Muscle layer of duodenum (tissue), 2 donors: ENCODE data around the gene SLC27A2.

Source experiments
- H3K27ac ChIP-seq: one replicate; pipeline ENCODE4 v1.7.0; 2013; ENCODE audit warnings: mild to moderate bottlenecking, low read length
- H3K27me3 ChIP-seq: one replicate; pipeline ENCODE4 v1.7.0; 2013; ENCODE audit warnings: low read depth, mild to moderate bottlenecking, control low read depth, low read length
- H3K36me3 ChIP-seq, 2 donors: one replicate each; pipeline ENCODE4 v1.7.0; 2013; ENCODE audit warnings: low read length in 2 of 2, control low read depth in 1 of 2, mild to moderate bottlenecking in 1 of 2; ENCODE audit not compliant: insufficient read depth in 2 of 2, control insufficient read depth in 1 of 2
- H3K4me1 ChIP-seq, 2 donors: one replicate each; pipeline ENCODE4 v1.7.0; 2013; ENCODE audit warnings: low read length in 2 of 2, mild to moderate bottlenecking in 2 of 2, control low read depth in 1 of 2, moderate library complexity in 1 of 2; ENCODE audit not compliant: insufficient read depth in 2 of 2, control insufficient read depth in 1 of 2
- H3K4me3 ChIP-seq, 2 donors: one replicate each; pipeline ENCODE4 v1.7.0; 2013; ENCODE audit warnings: low read length in 2 of 2, low read depth in 1 of 2, mild to moderate bottlenecking in 1 of 2
- H3K9me3 ChIP-seq, 2 donors: one replicate each; pipeline ENCODE4 v1.7.0; 2013; ENCODE audit warnings: low read length in 2 of 2, control low read depth in 1 of 2, mild to moderate bottlenecking in 1 of 2; ENCODE audit not compliant: control insufficient read depth in 1 of 2
- donor health status: healthy.

Gene SLC27A2

DNA sequence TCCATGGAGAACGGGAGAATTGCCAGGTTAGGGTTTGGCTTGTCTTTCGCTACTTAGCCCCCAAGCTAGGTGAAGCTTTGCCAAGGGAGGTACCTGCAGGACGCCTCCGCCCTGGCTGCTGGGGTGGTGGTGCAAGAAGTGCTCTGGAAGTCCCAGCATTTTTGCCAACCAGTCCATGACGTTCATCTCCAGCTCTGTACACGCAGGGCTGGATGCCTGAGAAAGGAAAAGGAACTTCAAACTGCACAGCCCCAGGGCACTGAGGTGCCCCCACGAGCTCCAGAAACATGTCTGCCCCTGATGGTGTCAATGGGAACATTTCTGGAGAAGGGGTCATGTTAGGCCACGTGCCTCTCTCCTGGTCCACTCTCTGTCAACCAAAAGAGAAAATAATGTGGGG, 75.3 kb downstream of the SLC27A2 start:
- H3K36me3 ChIP-seq: no peaks in the 10 kb centered on the region
- no peaks in the 10 kb centered on the region for H3K9me3 ChIP-seq
- H3K27ac ChIP-seq: no peak overlapping the region
- no peaks in the 10 kb centered on the region for H3K4me1 ChIP-seq
- H3K4me3 ChIP-seq: no peak overlapping the region
- H3K27me3 ChIP-seq: no peaks in the 10 kb centered on the region

DNA sequence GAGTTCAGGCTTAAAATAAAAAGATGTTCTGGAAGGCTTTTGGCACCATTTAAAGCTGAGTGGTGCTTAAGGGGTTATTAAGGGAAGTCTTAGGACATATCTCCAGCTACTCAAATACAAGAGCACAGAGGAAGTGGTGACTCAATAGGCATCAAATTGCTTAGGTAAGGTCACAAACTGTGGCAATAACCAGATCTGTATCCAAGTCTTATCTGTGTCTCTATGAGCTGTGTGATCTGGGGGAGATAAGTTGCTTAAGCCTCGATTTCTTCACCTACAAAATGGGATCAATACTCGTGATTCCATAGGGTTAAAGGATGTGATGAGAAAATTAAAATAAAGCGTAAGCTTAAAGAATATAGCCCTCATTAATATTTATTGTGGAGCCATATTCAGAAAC, 75.9 kb downstream of the SLC27A2 start:
- Histone ChIP-seq H3K27me3 (no peaks in the 10 kb centered on the region), H3K4me3 (no peak overlapping the region), H3K4me1 (no peaks in the 10 kb centered on the region), H3K9me3 (no peaks in the 10 kb centered on the region), H3K27ac (no peak overlapping the region), H3K36me3 (no peaks in the 10 kb centered on the region)

DNA sequence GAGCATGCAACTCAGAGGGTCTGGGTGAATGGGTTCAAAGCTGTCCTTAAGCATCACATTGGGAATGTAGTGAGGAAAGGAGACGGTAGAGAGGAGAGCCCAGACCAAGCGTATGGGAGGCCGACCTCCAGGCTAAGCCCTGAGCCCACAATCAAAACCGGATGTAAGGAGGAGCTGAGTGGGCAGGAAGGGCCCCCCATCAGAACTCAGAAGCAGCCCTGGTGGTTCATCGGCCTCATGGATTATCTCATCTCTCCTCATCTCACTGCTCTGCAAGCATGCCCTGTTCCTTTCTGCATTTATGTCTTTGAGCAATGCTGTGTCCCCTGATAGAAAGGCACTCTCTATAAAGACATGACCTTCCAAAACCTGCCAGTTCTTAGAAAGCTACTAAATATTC, 77.3 kb downstream of the SLC27A2 start:
- Histone ChIP-seq H3K9me3 (no peaks in the 10 kb centered on the region), H3K4me3 (no peak overlapping the region), H3K27ac (no peak overlapping the region), H3K4me1 (no peaks in the 10 kb centered on the region), H3K27me3 (no peaks in the 10 kb centered on the region), H3K36me3 (no peaks in the 10 kb centered on the region)

DNA sequence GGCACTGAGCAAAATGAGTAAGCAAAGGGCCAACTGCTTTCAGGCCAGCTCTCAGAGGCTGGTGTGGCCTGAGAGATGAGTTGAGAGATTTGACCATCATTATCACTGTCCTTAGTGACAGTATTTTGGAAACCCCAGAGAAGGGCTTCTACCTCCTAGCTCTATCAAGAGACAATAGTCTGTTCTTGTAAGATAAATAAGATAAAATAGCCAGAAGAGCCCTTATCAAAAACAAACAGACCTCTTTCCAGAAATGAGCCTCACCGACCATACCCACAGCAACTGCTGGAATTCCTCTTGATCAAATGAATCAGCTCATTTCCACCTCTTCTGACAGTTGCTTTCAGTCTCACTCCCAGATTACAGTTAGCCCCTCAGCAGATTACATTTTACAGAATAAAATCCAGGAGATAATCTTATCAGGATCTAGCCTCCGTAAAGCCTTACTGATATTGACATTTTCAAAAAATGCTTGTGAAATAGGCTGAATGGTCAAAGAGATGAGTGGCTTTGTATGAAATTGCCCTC, 79.0 kb downstream of the SLC27A2 start:
- no peaks in the 10 kb centered on the region for H3K9me3 ChIP-seq
- H3K4me1 ChIP-seq: no peaks in the 10 kb centered on the region
- H3K36me3 ChIP-seq: no peaks in the 10 kb centered on the region
- H3K27ac ChIP-seq: no peak overlapping the region
- no peaks in the 10 kb centered on the region for H3K27me3 ChIP-seq
- H3K4me3 ChIP-seq: no peak overlapping the region

DNA sequence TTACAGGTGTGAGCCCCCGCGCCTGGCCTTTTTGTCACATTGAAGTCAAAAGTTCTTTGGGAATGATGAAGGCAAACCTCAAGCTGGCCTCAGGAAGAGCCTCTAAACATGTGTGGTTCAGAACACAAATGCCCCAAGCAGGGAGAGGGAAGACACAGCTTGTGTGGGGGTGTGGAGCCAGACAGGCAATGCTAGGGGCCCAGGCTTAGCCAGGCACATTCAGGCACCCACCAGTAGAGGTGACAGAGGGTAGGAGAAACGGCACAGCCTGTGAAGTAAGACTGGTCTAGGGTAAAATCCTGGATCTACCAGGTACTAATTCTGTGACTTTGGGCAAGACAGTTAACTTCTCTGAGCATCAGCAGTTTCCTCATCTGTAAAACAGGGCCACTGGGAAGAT, 80.0 kb downstream of the SLC27A2 start:
- H3K27me3 ChIP-seq: no peaks in the 10 kb centered on the region
- no peaks in the 10 kb centered on the region for H3K4me1 ChIP-seq
- no peaks in the 10 kb centered on the region for H3K9me3 ChIP-seq
- no peaks in the 10 kb centered on the region for H3K36me3 ChIP-seq
- no peak overlapping the region for H3K27ac ChIP-seq
- no peak overlapping the region for H3K4me3 ChIP-seq

DNA sequence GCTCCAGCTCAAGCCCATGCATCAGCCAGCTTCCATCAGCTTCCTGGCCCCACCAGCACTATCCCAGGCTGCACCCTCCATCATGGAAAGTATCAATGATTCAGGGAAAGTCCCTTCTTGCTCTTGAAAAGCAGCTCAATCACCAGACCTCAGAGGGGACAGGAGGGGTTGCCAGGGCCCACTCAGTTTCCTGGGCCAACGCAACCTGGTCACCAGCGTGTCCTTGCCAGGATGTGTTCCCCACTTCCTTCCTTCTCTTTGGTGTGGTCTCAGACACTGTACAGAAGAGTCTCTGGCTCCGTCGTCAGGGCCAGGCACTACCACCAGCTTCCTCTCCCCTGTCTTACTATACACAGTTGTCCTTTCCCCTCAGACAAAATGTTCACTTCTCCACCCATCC, 80.5 kb downstream of the SLC27A2 start:
- no peaks in the 10 kb centered on the region for H3K36me3 ChIP-seq
- no peaks in the 10 kb centered on the region for H3K4me1 ChIP-seq

DNA sequence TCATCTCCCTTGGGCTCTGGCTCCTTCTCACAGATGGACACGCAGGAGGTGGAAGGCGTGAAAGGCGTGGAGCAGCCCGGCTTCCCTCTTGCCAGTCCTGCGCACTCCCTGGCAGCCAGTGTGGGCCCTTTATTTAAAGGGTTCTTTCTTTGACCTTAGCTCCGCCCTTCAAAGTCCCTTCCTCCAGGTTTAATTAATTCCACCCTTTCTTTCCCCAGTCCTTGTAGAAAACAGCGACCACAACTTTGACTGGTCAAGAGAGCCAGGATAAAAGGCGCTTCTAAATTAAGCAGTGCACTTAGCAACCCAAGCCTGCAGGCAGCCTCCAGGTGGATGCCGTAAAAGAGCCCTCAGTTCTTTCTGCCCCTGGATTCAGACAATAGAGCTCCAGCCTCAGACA, 83.6 kb downstream of the SLC27A2 start, which contains the start of gene HDC:
TSS of gene HDC (minus strand) at position 107 of the 400 bp plus-strand sequence. CDS start at position 4, 103 bp downstream.
- Histone ChIP-seq H3K27me3 (no peaks in the 10 kb centered on the region), H3K4me1 (no peaks in the 10 kb centered on the region), H3K27ac (no peak within 1 kb of the TSS), H3K4me3 (no peak within 1 kb of the TSS), H3K9me3 (no peaks in the 10 kb centered on the region), H3K36me3 (no peaks in the 10 kb centered on the region)

More for the DNA sequence above, 80.5 kb downstream of the SLC27A2 start:
- H3K9me3 ChIP-seq: no peaks in the 10 kb centered on the region
- H3K27me3 ChIP-seq: no peaks in the 10 kb centered on the region
- H3K27ac ChIP-seq: no peak overlapping the region
- H3K4me3 ChIP-seq: no peak overlapping the region

DNA sequence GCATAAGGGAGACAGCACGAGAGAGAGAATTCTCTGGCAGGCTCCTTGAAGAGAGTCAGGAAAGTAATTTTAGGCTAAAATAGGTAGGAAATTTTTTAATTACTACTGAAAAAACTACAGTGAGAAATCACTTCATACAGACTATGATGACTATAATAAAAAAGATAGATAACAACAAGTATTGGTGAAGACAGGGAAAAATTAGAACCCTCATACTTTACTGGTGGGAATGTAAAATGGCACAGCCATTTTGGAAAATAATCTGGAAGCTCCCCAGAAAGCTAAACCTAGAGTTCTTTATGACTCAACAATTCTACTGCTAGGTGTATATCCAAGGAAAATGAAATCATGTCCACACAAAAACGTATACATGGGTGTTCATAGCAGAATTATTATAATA, 85.6 kb downstream of the SLC27A2 start:
- Histone ChIP-seq H3K9me3 (no peaks in the 10 kb centered on the region), H3K4me3 (no peak overlapping the region), H3K4me1 (no peaks in the 10 kb centered on the region), H3K27me3 (no peaks in the 10 kb centered on the region), H3K27ac (no peak overlapping the region), H3K36me3 (no peaks in the 10 kb centered on the region)

DNA sequence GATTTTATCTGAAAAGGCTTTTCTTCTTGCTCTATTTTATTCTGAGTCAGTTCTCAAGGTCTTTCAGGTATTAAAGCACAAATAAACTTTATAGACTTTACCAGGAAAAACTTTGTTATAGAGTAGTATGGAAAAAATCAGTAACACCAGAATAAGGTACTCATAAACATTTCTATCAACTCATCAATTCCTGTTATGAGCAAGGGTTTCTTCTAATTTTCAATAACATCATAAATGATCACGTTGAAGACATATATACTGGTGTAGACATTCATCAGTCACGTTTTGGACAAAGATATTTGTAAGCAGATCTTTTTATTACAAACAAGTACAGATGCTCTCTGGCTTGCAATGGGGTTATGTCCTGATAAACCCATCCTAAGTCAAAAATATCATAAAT, 93.1 kb downstream of the SLC27A2 start:
- Histone ChIP-seq H3K27me3 (no peaks in the 10 kb centered on the region), H3K4me3 (no peak overlapping the region), H3K27ac (no peak overlapping the region), H3K4me1 (no peaks in the 10 kb centered on the region), H3K36me3 (peaks cover 0 to 6% of the 10 kb centered on the region in 2 donors), H3K9me3 (no peaks in the 10 kb centered on the region)

DNA sequence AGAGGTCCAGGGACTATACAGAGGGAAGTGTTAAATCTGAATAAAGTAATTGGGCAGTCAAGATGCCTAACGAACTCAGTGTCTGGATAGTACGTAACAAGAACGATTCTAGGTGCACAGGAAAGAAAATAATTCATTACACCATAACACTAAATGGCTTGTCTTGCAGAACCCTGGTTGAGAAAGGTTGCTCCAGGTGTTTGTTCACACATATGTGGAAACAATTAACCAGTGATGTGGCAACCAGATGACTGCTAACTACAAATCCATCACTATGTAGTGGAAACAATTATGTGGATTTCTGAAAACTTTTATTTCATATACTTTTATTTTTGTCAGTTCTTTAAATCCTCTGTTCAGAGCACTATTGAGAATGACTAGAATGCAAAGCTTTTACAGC, 93.9 kb downstream of the SLC27A2 start:
- Histone ChIP-seq H3K27me3 (no peaks in the 10 kb centered on the region), H3K9me3 (no peaks in the 10 kb centered on the region), H3K4me1 (no peaks in the 10 kb centered on the region), H3K4me3 (no peak overlapping the region), H3K27ac (no peak overlapping the region), H3K36me3 (peaks cover 0 to 6% of the 10 kb centered on the region in 2 donors)

DNA sequence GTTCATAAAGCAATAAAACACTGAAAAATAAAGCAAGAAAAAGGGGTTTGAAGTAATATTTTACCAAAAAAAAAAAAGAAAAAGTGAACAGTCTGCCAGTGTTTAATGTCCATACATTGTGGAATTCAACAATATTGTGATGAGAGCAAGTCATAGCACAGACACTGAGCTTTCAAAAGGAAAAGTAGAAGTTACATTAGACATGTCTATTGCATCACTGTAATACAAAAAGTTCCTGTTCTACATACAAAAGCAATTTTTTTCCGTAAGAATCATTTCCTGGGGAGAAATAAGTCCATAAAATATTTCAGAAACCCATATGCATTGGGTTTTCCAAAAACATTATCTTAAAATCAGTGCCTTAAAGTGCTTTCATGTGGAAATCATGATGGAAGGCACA, 95.4 kb downstream of the SLC27A2 start:
- Histone ChIP-seq H3K4me3 (no peak overlapping the region), H3K36me3 (peaks cover 0 to 6% of the 10 kb centered on the region in 2 donors), H3K4me1 (no peaks in the 10 kb centered on the region), H3K27me3 (no peaks in the 10 kb centered on the region), H3K27ac (no peak overlapping the region), H3K9me3 (no peaks in the 10 kb centered on the region)

DNA sequence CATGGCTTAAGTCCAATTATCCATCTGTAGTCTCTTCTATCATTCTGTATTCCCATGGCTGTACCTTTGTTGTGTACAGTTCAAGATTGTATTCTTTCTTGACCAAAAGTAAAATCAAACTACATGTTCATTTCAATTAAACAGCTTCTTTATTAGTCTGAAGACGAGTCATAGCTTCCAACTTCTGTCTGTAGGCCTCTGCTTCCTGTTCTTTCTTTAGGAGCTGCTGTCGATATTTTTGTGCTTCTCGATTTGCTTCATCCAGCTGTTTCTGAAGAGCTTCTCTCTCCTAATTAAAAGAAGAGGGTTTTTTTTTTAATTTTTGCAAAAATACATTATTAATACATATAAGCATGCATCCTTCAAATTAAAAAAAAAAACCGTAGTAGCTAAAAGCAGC, 96.5 kb downstream of the SLC27A2 start:
- H3K9me3 ChIP-seq: no peaks in the 10 kb centered on the region
- peaks cover 0 to 6% of the 10 kb centered on the region in 2 donors for H3K36me3 ChIP-seq
- no peaks in the 10 kb centered on the region for H3K4me1 ChIP-seq
- H3K27ac ChIP-seq: no peak overlapping the region
- no peak overlapping the region for H3K4me3 ChIP-seq
- H3K27me3 ChIP-seq: no peaks in the 10 kb centered on the region
